Loucy (cell line): ENCODE data around the gene ZDHHC19.

Experiments
- EZH2phosphoT487 ChIP-seq: fragments of 200-600 bp; IDR thresholded peaks from 2 replicates; pipeline ENCODE4 v1.6.1; 2018; ENCODE audit warnings: antibody characterized with exemption, mild to moderate bottlenecking, moderate library complexity, borderline replicate concordance
- TF ChIP-seq, protein P1 (sequence below): fragments of 200-600 bp; sonication (generic); conservative IDR thresholded peaks from 2 replicates; pipeline ENCODE4 v1.5.1; 2014; ENCODE audit warnings: mild to moderate bottlenecking, antibody characterized with exemption, low read length

DNA sequence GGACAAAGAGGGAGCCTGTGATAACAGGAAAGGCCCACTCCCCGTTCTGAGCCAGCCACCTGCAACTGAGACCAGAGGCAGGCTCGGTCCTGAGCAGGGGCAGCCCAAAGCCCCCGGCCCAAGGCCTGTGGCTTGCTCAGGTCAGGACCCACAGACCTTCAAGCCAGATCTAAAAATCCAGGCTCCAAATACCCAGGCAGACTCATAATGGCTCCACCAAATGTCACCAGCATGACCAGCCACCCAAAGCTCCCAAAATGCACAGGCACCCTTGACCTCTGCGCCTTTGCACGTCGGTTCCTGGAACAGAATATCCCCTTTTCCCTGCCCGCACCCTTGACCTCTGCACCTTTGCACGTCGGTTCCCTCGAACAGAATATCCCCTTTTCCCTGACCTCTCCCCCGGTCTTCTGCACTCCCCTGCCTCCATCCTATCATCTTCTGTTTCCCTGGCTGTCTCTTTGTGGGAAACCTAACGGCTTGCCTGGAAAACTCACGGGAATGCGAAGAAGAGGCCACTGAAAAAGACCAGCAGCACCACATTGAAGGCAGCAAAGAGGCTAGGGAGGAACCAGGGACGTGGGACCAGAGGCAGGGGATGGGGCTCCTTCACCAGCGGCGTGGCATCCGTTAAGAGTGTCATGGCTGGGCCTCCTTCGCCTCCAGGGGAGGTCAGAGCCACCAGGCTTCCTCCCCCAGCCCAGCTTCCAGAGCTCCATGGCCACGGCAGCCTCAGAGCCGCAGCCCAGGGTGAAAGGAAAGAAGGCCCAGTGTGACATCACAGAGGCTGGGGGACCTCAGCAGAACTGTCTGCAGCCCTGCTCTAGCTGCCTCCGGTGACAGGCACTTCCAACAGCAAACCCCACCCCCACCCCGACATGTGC, at the start of gene ZDHHC19:
- TF ChIP-seq, protein P1, sequence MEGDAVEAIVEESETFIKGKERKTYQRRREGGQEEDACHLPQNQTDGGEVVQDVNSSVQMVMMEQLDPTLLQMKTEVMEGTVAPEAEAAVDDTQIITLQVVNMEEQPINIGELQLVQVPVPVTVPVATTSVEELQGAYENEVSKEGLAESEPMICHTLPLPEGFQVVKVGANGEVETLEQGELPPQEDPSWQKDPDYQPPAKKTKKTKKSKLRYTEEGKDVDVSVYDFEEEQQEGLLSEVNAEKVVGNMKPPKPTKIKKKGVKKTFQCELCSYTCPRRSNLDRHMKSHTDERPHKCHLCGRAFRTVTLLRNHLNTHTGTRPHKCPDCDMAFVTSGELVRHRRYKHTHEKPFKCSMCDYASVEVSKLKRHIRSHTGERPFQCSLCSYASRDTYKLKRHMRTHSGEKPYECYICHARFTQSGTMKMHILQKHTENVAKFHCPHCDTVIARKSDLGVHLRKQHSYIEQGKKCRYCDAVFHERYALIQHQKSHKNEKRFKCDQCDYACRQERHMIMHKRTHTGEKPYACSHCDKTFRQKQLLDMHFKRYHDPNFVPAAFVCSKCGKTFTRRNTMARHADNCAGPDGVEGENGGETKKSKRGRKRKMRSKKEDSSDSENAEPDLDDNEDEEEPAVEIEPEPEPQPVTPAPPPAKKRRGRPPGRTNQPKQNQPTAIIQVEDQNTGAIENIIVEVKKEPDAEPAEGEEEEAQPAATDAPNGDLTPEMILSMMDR = no peak
- no peak for TF ChIP-seq EZH2phosphoT487
